H7 (cell line): ENCODE results near the gene TFIP11. TPM values are rescaled to one million over a fixed set of nuclear protein-coding genes. Genes with fewer than 3 reads are reported as not detected.

ENCODE experiments used
- DNase-seq: peaks from one replicate; pipeline ENCODE4 v3.0.0; 2012
- H3K27me3 ChIP-seq: 2 replicates; pipeline ENCODE4 v1.6.0; 2011; ENCODE audit warnings: mild to moderate bottlenecking, low read length; ENCODE audit not compliant: control insufficient read depth, insufficient read depth
- H3K36me3 ChIP-seq: replicated peaks from 2 replicates; pipeline ENCODE4 v1.5.1; 2011; ENCODE audit warnings: low read length; ENCODE audit not compliant: control insufficient read depth, insufficient read depth
- H3K4me3 ChIP-seq: 2 replicates; pipeline ENCODE4 v1.5.1; 2011; ENCODE audit warnings: low read depth, mild to moderate bottlenecking, control low read depth, low read length, moderate library complexity; ENCODE audit not compliant: insufficient read depth
- total RNA-seq: library from RNA; depleted of rRNA; stranded (reverse); fragments of >200 nt; shearing (Covaris generic); gene quantifications from 2 replicates; pipeline ENCODE4 v1.2.3, GENCODE V29; 2014; rRNA removed

TFIP11 gene
- total RNA-seq = 22.2 and 22.8 TPM in 2 replicates

DNA sequence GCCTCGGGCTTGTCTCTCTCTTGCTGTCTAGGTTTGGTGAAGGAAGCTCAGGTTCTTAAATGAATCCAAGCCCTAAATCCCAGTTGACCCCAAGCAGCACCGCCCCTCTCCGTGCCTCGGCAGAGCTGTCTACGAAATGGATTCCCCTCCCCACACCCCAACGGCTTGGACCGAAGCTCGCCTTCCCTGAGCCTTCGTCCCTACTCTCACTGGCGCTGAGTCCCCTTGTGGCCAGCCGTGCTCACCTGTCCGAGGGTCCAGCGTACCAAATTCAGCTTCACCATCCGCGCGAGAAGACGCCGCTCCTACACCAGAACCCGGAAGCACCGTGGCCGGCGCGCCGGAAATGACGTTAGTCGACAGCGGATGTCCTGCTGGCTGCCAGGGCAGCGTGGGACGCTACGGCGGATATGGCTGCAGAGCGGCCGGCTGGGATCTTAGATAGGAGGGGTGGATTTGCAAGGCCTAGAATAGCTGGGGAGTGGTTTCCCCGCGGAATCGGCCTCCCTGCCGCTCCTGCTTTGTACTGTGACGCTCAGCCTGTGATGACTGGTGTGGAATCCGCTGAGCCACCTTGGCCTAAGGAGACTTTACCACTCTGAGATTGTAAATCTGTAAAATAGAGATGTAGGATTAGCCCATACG lies at the start of gene TFIP11:
TFIP11 (minus strand) TSS at position 325 of the 645 bp plus-strand sequence. CDS start 2,201 bp downstream, outside the sequence.
- peak; percentile 95 for DNase-seq

DNA sequence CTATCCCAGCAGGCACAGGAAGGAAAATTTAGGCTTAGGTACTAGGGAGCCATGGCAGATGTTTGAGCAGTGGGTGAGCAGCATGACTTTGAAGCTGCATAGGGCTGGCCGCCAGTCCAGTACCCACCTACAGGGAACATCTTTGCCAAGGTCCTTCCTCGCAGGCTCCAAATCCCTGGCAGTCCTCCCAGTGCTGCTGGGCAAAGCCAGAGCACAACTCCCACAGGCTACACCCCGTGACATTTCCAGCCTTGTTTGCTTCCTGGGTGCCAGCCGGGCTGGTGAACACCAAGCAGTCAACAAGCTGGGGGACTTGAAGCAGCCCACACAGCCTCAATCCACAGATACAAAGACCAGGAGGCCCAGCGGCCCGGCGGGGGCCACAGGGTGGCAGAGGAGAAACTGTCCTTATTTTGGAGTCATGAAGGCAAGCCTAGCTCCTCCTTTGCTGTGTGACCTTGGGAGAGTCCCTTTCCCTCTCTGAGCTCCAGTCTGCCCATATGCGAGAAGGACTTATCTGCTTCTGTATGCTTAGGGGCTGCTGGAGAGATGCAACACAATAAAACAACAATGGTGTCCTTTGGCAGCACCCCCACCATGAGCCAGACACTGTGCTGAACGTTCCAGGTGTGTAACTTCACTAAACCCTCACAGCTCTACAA lies 49.6 kb upstream of the TFIP11 start:
- DNase-seq = no peak
- Histone ChIP-seq H3K36me3 (peaks cover 12% of the 10 kb centered on the region), H3K4me3 (no peak overlapping the region), H3K27me3 (no peaks in the 10 kb centered on the region)

More for the DNA sequence above, at the start of gene TFIP11:
- Histone ChIP-seq H3K27me3 (no peaks in the 10 kb centered on the region), H3K36me3 (peaks cover 13% of the 10 kb centered on the region), H3K4me3 (peak within 1 kb of the TSS; percentile 90)

DNA sequence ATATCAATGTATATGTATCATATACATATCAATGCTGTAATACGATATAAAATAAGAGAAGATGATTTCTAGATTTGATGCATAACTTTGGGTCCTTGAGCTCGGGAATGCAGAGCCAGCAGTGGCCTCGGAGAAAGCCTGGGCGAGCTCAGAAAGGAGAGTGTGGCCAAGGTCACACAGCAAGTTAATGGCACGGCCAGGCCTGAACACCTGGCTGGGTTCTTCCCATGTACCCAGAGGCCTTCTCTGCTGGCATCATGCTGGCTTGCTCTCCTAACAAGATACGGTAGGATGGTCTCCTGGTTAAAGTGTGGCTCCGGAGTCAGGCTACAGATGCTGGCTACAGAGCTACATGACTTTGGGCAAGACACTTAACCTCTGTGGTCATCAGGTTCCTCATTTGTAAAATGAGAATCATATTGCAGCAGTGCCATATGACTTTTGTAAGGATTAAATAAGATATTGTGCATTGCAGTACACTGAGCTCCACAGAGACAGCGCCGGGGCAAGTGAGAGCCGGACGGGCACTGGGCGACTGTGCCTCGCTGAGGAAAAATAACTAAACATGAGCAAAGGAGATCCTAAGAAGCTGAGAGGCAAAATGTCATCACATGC lies 47.8 kb upstream of the TFIP11 start:
- no peaks in the 10 kb centered on the region for H3K27me3 ChIP-seq

DNA sequence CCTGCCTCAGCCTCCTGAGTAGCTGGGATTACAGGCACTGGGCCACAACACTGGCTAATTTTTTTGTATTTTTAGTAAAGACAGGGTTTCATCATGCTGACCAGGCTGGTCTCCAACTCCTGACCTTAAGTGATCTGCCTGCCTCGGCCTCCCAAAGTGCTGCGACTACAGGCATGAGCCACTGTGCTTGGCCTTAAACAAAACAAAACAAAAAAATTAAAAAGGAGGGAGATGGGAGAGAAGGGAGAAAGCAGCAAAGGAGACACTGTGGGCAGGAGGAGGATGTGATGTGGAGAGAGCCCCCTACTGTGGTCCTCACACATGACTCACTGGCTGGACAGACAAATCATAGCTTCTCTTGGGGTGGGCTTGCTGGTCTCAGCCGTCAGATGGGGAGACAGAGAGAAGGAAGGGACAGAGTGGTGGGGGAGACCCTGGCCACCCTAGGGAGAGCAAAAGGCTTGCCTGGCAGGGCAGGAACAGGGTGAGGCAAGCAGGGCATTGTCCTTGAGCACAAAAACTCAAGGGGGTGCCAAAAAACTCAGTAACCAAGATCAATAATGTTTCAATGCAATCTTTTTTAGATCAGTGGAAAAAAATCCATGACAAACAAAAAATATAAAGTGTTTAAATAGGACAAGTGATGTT lies 46.1 kb upstream of the TFIP11 start:
- Histone ChIP-seq H3K27me3 (no peaks in the 10 kb centered on the region), H3K4me3 (no peak overlapping the region), H3K36me3 (no peaks in the 10 kb centered on the region; the same call in none of the 2 replicates)
- no peak for DNase-seq

More for the DNA sequence above, 47.8 kb upstream of the TFIP11 start:
- no peak for DNase-seq
- Histone ChIP-seq H3K36me3 (peaks cover 8% of the 10 kb centered on the region), H3K4me3 (no peak overlapping the region)

DNA sequence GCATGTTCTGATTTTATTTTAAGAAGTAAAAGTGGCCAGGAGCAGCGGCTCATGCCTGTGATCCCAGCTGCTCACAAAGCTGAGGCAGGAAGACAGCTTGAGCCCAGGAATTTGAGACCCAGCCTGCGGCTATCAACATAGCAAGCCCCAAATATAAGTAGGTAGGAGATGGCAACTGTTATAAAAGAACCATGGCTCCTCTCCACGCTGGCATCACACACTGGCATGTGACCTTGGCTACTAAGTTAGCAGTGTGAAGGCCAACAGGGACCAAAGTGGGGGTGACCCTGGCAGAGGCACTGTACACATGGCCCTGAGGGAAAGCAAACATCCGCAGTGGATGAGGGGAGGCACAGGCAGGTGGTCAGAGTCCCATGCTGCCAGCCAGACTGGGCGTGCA lies 44.6 kb upstream of the TFIP11 start:
- Histone ChIP-seq H3K4me3 (no peak overlapping the region), H3K27me3 (no peaks in the 10 kb centered on the region), H3K36me3 (no peaks in the 10 kb centered on the region; the same call in none of the 2 replicates)
- no peak for DNase-seq

DNA sequence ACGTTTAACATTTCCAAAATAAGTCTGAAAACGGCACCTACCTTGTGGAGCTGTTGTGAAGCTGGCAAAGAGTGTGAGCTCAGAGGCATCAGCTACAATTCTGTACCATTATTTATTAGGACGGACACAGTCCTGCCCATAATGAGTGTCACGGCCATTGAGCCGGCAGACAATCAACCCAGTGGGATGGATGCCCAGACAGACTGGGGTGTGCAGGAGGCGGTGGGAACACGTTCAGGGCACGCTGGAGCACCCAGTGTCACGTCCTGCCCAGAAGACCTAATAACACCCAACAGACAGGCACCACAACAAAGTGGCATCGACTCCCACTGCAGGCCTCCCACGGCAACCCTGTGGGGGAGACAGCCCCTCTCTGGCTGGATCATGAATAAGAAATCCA lies 43.2 kb upstream of the TFIP11 start:
- Histone ChIP-seq H3K4me3 (no peak overlapping the region), H3K36me3 (no peaks in the 10 kb centered on the region; the same call in none of the 2 replicates), H3K27me3 (no peaks in the 10 kb centered on the region)
- no peak for DNase-seq

DNA sequence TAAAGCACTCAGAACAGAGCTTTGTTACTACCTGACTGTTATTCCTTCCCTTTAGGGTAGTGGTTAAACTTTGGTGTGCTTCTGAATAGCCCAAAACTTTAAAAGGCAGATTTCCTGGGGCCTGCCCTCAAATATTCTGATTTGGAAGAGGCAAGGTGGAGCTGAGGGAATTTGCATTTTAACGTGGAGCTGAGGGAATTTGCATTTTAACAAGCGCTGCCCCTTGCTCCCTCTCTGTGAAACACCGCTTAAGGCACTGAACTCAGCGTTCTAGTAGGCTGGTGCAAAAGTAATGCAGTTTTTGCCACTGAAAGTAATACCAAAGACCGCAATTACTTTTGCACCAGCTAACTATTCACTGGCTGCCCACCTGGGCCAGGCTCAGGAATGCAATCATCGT lies 42.7 kb upstream of the TFIP11 start:
- DNase-seq = peak; percentile 65
- Histone ChIP-seq H3K27me3 (no peaks in the 10 kb centered on the region), H3K36me3 (no peaks in the 10 kb centered on the region; the same call in none of the 2 replicates), H3K4me3 (no peak overlapping the region)

DNA sequence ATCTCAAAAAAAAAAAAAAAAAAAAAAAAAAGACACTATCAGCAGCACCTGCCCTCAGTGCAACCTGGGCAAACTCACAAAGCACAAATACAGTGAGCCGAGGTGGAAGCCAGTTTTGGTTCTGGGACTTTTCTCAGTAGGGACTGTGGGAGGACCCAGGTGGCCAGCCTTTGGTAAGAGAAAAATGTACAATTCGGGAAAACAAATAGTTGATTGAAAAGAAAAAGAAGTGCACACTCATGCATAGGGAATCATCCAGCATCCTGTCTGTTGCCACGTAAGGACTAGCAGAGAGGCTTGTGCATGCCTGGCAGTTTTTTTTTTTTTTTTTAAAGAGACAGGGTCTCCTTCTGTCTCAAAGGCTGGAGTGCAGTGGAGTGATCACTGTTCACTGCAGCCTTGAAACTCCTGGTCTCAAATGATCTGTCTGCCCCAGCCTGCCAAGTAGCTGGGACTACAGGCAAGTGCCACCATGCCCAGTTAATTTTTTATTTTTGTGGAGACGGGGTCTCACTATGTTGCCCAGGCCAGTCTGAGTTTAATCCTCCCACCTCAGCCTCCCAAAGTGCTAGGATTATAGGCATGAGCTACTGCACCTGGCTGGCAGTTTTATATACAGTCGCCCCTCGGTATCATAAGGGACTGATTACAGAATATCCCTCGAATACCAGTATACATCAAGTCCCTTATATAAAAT lies 40.9 kb upstream of the TFIP11 start:
- no peaks in the 10 kb centered on the region; the same call in none of the 2 replicates for H3K36me3 ChIP-seq
- H3K27me3 ChIP-seq = no peaks in the 10 kb centered on the region
- H3K4me3 ChIP-seq = no peak overlapping the region
- DNase-seq = no peak

DNA sequence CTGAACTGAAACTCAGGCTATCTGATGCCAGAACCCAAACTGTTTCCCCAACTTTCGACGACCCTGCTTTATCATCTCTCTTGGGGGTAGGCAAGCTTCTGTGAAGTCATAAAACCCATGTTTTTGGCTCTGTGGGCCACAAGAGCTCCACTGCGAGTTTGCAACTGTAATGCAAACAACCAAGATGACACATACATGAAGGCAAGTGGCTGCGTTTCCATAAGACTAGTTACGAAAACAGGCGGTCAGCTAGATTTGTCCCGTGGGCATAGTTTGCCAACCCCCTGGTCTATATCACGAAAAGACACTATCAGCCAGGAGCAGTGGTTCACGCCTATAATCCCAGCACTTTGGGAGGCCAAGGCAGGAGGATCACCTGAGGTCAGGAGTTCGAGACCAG lies 40.2 kb upstream of the TFIP11 start:
- Histone ChIP-seq H3K4me3 (no peak overlapping the region), H3K27me3 (no peaks in the 10 kb centered on the region), H3K36me3 (no peaks in the 10 kb centered on the region; the same call in none of the 2 replicates)
- no peak for DNase-seq

DNA sequence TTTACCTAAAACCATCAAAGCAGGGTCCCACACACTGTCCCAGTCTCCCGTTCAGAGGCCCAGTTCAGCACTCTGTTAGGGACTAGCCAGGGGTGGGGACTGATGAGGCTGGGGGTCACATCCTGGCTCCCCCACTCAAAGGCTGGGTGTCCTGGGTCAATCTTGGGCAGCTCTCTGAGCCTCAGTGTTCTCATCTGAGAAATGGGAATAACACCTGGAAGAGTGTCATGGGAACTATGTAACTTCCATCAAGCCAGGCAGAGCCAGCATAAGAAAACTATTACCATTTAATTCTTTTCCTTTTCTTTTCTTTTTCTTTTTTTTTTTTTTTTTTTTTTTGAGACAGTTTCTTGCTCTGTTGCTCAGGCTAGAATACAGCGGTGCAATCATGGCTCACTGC lies 39.3 kb upstream of the TFIP11 start:
- no peaks in the 10 kb centered on the region; the same call in 1 of the 2 replicates for H3K36me3 ChIP-seq
- no peak for DNase-seq
- no peaks in the 10 kb centered on the region for H3K27me3 ChIP-seq
- no peak overlapping the region for H3K4me3 ChIP-seq

DNA sequence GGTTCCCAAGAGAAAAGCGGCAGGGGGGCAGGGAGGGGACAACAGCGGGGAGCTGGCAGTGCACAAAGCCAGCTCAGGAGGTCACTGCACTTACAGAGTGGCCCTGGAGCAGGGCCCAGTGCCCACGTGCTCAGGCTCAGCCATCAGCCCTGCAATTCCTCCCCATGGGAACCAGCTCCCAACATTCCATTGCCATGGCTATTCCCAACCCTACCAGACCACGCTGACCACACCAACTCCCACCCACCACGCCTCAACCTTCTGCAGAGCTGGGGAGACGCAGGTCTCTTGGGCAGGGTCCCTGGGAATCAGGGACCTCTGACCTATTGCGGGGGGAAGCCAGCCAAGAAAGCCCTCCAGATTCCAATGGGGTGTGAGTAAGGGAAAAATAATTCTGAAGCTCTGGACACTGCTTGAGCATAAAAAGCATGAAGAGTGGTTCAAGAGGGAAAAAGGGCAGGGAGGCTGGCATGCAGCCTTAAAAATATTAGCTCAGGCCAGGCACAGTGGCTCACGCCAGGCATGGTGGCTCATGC lies 38.3 kb upstream of the TFIP11 start:
- no peaks in the 10 kb centered on the region; the same call in 1 of the 2 replicates for H3K36me3 ChIP-seq
- H3K27me3 ChIP-seq = no peaks in the 10 kb centered on the region
- H3K4me3 ChIP-seq = no peak overlapping the region
- no peak for DNase-seq

DNA sequence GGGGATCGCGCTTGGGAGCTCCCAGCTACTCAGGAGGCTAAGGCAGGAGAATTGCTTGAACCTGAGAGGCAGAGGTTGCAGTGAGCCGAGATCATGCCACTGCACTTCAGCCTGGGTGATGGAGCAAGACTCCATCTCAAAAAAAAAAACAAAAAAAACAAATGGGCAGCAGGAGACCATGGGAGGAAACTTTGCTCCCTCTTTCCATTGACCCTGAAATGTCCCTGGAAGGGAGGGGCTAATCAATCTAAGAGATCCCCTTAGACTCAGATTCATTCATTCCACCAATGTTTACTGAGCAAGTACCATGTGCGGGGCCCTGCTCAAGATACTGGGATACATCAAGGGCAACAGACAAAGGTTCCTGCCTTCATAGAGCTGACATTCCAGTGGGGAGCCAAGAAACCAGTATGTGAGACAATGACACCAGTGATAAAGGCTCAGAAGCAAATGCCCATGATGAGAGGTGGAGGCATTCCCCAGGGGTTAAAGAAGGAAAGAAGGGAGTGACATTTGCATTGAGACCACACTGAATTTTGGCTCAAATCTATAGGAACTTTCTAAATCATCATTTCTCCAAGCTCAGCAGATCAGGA lies 37.7 kb upstream of the TFIP11 start:
- no peak overlapping the region for H3K4me3 ChIP-seq
- H3K36me3 ChIP-seq = no peaks in the 10 kb centered on the region
- no peak for DNase-seq
- H3K27me3 ChIP-seq = no peaks in the 10 kb centered on the region

DNA sequence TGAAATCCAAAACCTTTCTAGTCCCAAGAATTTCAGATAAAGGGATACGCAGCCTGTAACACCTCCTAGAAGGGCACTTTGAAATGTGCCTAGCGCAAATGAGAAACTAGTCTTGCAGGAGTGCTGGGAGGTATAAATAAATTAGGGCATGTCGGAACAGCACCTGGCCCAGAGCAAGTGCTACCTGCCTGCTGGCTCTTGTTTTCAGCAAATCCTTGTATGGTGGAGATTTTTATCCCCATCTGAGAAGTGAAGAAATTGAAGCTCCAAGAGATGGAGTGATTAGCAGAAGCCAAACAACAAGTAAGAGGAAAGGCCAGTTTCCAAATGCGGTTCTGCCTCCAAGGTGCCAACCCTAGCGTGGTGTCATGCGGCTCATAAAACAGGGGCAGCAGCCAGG lies 36.7 kb upstream of the TFIP11 start:
- no peak for DNase-seq
- H3K36me3 ChIP-seq = peaks cover 4% of the 10 kb centered on the region
- H3K27me3 ChIP-seq = no peaks in the 10 kb centered on the region
- H3K4me3 ChIP-seq = no peak overlapping the region
